Right lobe of liver (tissue), 4 donors: ENCODE data around the gene SCMH1.
A peak's percentile ranks its signal among the peaks of the same experiment; 100 is the strongest.

Experiments used
- POLR2A ChIP-seq: fragments of 450-650 bp; IDR thresholded peaks from one replicate; pipeline ENCODE4 v1.6.1; 2017; ENCODE audit warnings: antibody characterized with exemption, mild to moderate bottlenecking
- TF ChIP-seq, protein P1 (sequence below), 4 donors: fragments of 200-600 bp in 3 of 4; fragments of 450-650 bp in 1 of 4; IDR thresholded peaks; one replicate each; pipeline versions ENCODE4 v1.5.1 to v1.8.0; 2016 to 2022; ENCODE audit warnings: antibody characterized with exemption in 4 of 4, mild to moderate bottlenecking in 2 of 4
- donor health status: DM: no; HTN: no; CAD: no.
- donor health status: DM: no; HTN: no; CAD: no.
- donor health status: DM: no; HTN: yes; CAD: no.

DNA sequence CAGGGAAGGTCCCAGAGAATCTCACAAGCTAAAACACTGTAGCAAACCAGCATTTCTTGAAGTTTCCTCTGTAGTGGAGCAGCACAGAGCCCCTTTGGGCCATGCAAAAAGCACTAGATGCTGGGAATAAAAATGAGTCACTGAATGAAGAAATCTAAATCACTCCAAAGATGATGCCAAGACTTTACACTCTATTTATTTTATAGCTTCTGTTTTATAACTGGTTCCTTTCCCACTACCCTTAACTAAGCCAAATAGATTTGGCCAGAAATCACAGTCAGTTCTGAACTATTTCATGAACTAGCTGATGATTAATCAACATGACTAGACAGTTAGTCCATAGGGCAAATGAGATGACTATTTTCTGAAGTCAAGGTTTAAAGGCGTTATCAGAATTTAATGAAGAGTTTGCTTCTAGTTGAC, 89.5 kb downstream of the SCMH1 start:
- peak; percentile 53 for TF ChIP-seq POLR2A
- TF ChIP-seq, protein P1, sequence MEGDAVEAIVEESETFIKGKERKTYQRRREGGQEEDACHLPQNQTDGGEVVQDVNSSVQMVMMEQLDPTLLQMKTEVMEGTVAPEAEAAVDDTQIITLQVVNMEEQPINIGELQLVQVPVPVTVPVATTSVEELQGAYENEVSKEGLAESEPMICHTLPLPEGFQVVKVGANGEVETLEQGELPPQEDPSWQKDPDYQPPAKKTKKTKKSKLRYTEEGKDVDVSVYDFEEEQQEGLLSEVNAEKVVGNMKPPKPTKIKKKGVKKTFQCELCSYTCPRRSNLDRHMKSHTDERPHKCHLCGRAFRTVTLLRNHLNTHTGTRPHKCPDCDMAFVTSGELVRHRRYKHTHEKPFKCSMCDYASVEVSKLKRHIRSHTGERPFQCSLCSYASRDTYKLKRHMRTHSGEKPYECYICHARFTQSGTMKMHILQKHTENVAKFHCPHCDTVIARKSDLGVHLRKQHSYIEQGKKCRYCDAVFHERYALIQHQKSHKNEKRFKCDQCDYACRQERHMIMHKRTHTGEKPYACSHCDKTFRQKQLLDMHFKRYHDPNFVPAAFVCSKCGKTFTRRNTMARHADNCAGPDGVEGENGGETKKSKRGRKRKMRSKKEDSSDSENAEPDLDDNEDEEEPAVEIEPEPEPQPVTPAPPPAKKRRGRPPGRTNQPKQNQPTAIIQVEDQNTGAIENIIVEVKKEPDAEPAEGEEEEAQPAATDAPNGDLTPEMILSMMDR (IDR thresholded peaks at IDR 0.05): no peak
